Neural cell (in vitro differentiated cells): ENCODE results near the gene ZNF415. TPM values are rescaled to one million over a fixed set of nuclear protein-coding genes. Genes with fewer than 3 reads are reported as not detected.

Source experiments
- H2AFZ ChIP-seq: fragments of 200-600, 300-800 bp; sonication (generic), shearing (Covaris generic); 2 replicates; pipeline ENCODE4 v1.6.0; 2014; ENCODE audit warnings: low read depth, mild to moderate bottlenecking, antibody characterized with exemption, low read length, moderate library complexity
- H3F3A ChIP-seq: fragments of 200-600 bp; shearing (Covaris generic); 2 replicates; pipeline ENCODE4 v1.6.1; 2016; ENCODE audit warnings: mild to moderate bottlenecking, moderate library complexity, mixed read lengths, antibody characterized with exemption, low read length; ENCODE audit not compliant: insufficient read depth, poor library complexity, severe bottlenecking
- H3K27ac ChIP-seq: fragments of 200-600, 300-800 bp; sonication (generic), shearing (Covaris generic); 2 replicates; pipeline ENCODE4 v1.5.1; 2014; ENCODE audit warnings: mild to moderate bottlenecking, low read length, moderate library complexity
- H3K27me3 ChIP-seq: fragments of 300-800, 200-600 bp; sonication (generic), shearing (Covaris generic); 2 replicates; pipeline ENCODE4 v1.6.0; 2014; ENCODE audit warnings: mild to moderate bottlenecking, low read depth, low read length, moderate library complexity; ENCODE audit not compliant: insufficient read depth
- H3K36me3 ChIP-seq: fragments of 300-800, 200-600 bp; sonication (generic), shearing (Covaris generic); 2 replicates; pipeline ENCODE4 v1.5.1; 2014; ENCODE audit warnings: mild to moderate bottlenecking, antibody characterized with exemption, low read length, moderate library complexity; ENCODE audit not compliant: insufficient read depth
- H3K4me2 ChIP-seq: fragments of 300-800, 200-600 bp; sonication (generic), shearing (Covaris generic); 2 replicates; pipeline ENCODE4 v1.6.0; 2014; ENCODE audit warnings: mild to moderate bottlenecking, low read length
- H3K4me3 ChIP-seq: fragments of 300-800, 200-600 bp; sonication (generic), shearing (Covaris generic); 2 replicates; pipeline ENCODE4 v1.5.1; 2014; ENCODE audit warnings: mild to moderate bottlenecking, low read length, moderate library complexity
- H3K79me2 ChIP-seq: fragments of 200-600 bp; shearing (Covaris generic); replicated peaks from 2 replicates; pipeline ENCODE4 v1.6.0; 2014; ENCODE audit warnings: mild to moderate bottlenecking, low read length, moderate library complexity; ENCODE audit not compliant: insufficient read depth
- H3K9ac ChIP-seq: fragments of 300-800, 200-600 bp; sonication (generic), shearing (Covaris generic); 2 replicates; pipeline ENCODE4 v1.6.1; 2016; ENCODE audit warnings: mild to moderate bottlenecking, low read length, mixed read lengths
- H3K9me2 ChIP-seq: fragments of 200-600 bp; shearing (Covaris generic); 2 replicates; pipeline ENCODE4 v1.6.1; 2016; ENCODE audit warnings: mild to moderate bottlenecking, low read length, mixed read lengths; ENCODE audit not compliant: insufficient read depth
- H3K9me3 ChIP-seq: fragments of 200-600, 300-800 bp; sonication (generic), shearing (Covaris generic); 2 replicates; pipeline ENCODE4 v1.6.1; 2016; ENCODE audit warnings: mild to moderate bottlenecking, mixed run types, low read length, moderate library complexity, mixed read lengths
- H4K20me1 ChIP-seq: fragments of 200-600 bp; shearing (Covaris generic); 2 replicates; pipeline ENCODE4 v1.6.1; 2016; ENCODE audit warnings: mild to moderate bottlenecking, mixed run types; ENCODE audit not compliant: insufficient read depth
- EP300 ChIP-seq: fragments of 450-650 bp; conservative IDR thresholded peaks from 2 replicates; pipeline ENCODE4 v1.6.1; 2014; ENCODE audit warnings: antibody characterized with exemption, mild to moderate bottlenecking, moderate library complexity; ENCODE audit not compliant: poor library complexity, severe bottlenecking
- EZH2 ChIP-seq: fragments of 200-600, 300-800 bp; shearing (Covaris generic), sonication (generic); IDR thresholded peaks from 2 replicates; pipeline ENCODE4 v1.6.1; 2014; ENCODE audit warnings: antibody characterized with exemption, low read length, borderline replicate concordance, mild to moderate bottlenecking; ENCODE audit not compliant: insufficient read depth, poor library complexity, severe bottlenecking
- MXI1 ChIP-seq: fragments of 450-650 bp; conservative IDR thresholded peaks from 2 replicates; pipeline ENCODE4 v1.6.1; 2014; ENCODE audit warnings: antibody characterized with exemption, mild to moderate bottlenecking; ENCODE audit not compliant: poor library complexity, severe bottlenecking
- POLR2AphosphoS5 ChIP-seq: IDR thresholded peaks from 2 replicates; pipeline ENCODE4 v1.6.1; 2012
- RAD21 ChIP-seq: fragments of 450-650 bp; conservative IDR thresholded peaks from 2 replicates; pipeline ENCODE4 v1.6.1; 2014; ENCODE audit warnings: antibody characterized with exemption, mild to moderate bottlenecking, moderate library complexity
- REST ChIP-seq: IDR thresholded peaks from 2 replicates; pipeline ENCODE4 v1.6.1; 2012; ENCODE audit warnings: borderline replicate concordance
- SMC3 ChIP-seq: fragments of 450-650 bp; conservative IDR thresholded peaks from 2 replicates; pipeline ENCODE4 v1.6.1; 2014; ENCODE audit warnings: antibody characterized with exemption, mild to moderate bottlenecking, moderate library complexity; ENCODE audit not compliant: poor library complexity
- TAF1 ChIP-seq: IDR thresholded peaks from 2 replicates; pipeline ENCODE4 v1.6.1; 2012; ENCODE audit warnings: low read depth
- polyA plus RNA-seq: library from polyadenylated mRNA; depleted of rRNA; stranded (reverse); fragments of >200 nt; gene quantifications from 2 replicates; pipeline ENCODE4 v1.2.3, GENCODE V29; 2014
- TF ChIP-seq, protein P1 (sequence below): fragments of 450-650 bp; IDR thresholded peaks from 2 replicates; pipeline ENCODE4 v1.5.1; 2014; ENCODE audit warnings: antibody characterized with exemption, mild to moderate bottlenecking, moderate library complexity; ENCODE audit not compliant: poor library complexity, severe bottlenecking

ZNF415 gene
- polyA plus RNA-seq, 1 donor from 2014 or later, result 25.9 TPM

- no peaks in the 10 kb centered on the region for H3K79me2 ChIP-seq
- H4K20me1 ChIP-seq, result no peaks in the 10 kb centered on the region
- H3K4me3 ChIP-seq, result no peak overlapping the region
- H3K9me3 ChIP-seq, result no peaks in the 10 kb centered on the region
- H3K4me2 ChIP-seq, result no peak overlapping the region
- no peaks in the 10 kb centered on the region for H3K9me2 ChIP-seq
- TF ChIP-seq POLR2AphosphoS5 (no peak), EP300 (no peak), TAF1 (no peak), MXI1 (no peak), RAD21 (no peak), EZH2 (no peak), REST (no peak), SMC3 (no peak)
- TF ChIP-seq, protein P1, sequence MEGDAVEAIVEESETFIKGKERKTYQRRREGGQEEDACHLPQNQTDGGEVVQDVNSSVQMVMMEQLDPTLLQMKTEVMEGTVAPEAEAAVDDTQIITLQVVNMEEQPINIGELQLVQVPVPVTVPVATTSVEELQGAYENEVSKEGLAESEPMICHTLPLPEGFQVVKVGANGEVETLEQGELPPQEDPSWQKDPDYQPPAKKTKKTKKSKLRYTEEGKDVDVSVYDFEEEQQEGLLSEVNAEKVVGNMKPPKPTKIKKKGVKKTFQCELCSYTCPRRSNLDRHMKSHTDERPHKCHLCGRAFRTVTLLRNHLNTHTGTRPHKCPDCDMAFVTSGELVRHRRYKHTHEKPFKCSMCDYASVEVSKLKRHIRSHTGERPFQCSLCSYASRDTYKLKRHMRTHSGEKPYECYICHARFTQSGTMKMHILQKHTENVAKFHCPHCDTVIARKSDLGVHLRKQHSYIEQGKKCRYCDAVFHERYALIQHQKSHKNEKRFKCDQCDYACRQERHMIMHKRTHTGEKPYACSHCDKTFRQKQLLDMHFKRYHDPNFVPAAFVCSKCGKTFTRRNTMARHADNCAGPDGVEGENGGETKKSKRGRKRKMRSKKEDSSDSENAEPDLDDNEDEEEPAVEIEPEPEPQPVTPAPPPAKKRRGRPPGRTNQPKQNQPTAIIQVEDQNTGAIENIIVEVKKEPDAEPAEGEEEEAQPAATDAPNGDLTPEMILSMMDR, result no peak
- no peaks in the 10 kb centered on the region for H3F3A ChIP-seq
- no peak overlapping the region for H3K9ac ChIP-seq
- no peaks in the 10 kb centered on the region for H3K27me3 ChIP-seq
- H3K36me3 ChIP-seq, result no peaks in the 10 kb centered on the region
- H2AFZ ChIP-seq, result no peak overlapping the region
- no peak overlapping the region for H3K27ac ChIP-seq
Measured at GRCh38 chr19:53091413-53092254, 41.1 kb downstream of the ZNF415 start.

DNA sequence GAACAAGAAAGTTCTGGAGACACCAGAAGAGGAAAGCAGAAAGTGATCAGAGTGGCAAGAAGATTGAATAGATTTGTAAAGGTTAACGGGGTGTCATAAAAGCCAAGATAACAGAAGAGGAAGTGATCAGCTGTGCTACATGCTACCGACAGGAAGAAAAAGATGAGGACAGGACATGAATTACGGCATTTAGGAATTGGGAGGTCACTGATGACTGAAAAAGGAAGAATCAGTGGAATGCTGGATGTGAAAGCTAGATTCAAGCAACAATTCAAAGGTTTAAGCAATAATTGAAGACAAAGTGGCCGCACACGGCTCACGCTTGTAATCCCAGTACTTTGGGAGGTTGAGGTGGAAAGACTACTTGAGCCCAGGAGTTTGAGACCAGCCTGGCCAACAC lies 44.6 kb downstream of the ZNF415 start:
- Histone ChIP-seq H3F3A (no peaks in the 10 kb centered on the region), H3K4me3 (no peak overlapping the region), H4K20me1 (no peaks in the 10 kb centered on the region), H3K9me2 (no peaks in the 10 kb centered on the region), H3K36me3 (peaks cover 4% of the 10 kb centered on the region), H3K4me2 (no peak overlapping the region), H3K9ac (no peak overlapping the region), H3K27me3 (no peaks in the 10 kb centered on the region), H2AFZ (no peak overlapping the region), H3K27ac (no peak overlapping the region), H3K79me2 (no peaks in the 10 kb centered on the region), H3K9me3 (no peaks in the 10 kb centered on the region)
- TF ChIP-seq MXI1 (no peak), POLR2AphosphoS5 (no peak), REST (no peak), TAF1 (no peak), EP300 (no peak), EZH2 (no peak), SMC3 (no peak), RAD21 (no peak)
- TF ChIP-seq, protein P1, result no peak
